Anterior cingulate cortex (tissue), 58 donors: ENCODE results near the gene RCSD1.

Source experiments
- DNase-seq, 58 donors: peaks; one replicate each; lab custom pipeline; 2025; lab: John Stamatoyannopoulos, UW

The RCSD1 gene

DNA sequence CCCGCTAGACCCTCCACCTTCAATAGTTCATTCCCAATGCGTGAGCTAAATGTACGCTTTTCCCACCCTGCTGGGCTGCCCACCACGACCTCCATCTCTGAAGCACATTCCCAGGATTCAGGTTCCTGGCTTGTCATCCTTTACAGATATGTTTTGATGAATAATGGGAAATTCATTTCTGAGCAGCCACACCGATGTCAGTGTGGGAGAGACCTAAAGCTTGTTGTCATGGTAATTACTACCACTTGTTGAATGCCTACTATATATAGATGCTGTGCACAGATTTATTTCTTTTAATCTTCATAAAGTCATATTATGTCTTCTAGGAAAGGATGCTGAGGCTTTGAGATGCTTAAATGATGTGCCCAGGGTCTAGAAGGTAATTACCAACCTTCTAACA, 8.0 kb downstream of the RCSD1 start:
- no peak for DNase-seq

- no peak for DNase-seq
These were observed 10.0 kb downstream of the RCSD1 start for GRCh38 chr1:167640051-167640450.

DNA sequence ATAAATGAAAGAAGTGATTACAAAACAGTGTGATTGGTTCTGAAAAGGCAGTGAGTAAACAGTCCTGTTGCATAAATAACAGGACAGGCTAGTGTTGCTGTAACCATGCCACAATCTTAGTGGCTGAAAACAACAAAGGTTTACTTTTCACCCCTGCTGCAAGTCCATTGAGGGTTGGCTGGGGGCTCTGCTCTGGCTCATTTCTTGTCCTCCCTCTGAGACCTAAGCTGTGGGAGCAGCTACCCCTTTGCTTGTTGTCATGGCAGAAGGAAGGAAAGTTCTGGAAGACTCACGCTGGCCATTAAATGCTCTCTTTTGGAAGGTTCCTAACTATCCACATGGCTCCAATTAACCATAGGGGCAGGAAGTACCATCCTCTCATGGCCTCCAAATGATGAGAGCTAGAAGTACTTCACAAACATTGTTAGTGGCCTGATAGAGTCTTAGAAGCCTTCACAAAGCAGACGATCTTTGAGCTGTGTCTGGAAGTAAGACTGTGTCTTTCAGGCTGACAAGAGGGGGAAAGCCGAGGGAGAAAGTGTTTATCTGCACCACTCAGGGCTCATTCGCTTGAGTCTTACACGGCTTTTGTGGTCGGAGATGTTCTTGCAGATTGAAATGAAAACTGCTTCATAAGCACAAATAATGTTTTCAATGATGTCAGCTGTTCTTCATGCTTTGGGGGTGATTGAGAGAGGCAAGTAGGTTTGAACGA, 11.9 kb downstream of the RCSD1 start:
- no peak for DNase-seq

DNA sequence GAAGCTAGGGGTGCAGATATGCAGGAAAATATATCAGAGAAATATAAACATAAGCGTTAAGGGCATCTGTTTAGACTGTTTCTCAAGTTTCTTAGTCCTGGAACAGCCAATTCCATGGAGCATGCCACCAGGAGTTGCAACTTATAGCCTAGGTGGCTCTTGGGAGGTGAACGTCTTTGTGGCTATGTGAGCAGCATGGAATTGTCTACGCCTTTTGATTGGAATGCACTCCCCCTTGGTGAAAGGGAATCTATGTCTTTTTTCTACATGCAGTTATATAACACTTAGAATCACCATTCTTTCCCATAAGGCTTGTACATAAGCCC, 12.4 kb downstream of the RCSD1 start:
- DNase-seq = no peak

DNA sequence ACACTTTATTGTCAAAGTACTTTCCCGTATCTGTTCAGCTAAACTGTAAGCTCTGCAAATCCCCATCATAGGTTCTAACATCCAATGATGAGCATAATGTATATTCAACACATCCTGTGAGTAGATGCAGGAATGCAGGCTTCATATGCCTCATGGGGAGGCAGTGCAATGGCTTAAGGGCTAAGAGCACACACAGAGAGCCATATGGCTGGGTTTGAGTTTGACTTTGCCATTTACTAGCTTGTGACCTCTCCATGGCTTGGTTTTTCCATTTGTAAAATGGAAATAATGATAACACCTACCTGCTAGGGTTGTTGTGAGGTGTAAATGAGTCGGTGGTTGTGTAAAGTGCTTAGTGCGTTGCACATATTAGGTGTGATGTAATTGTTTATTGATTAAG, 13.4 kb downstream of the RCSD1 start:
- DNase-seq = no peak

- no peak for DNase-seq
These were observed 14.5 kb downstream of the RCSD1 start for GRCh38 chr1:167644551-167644950.

DNA sequence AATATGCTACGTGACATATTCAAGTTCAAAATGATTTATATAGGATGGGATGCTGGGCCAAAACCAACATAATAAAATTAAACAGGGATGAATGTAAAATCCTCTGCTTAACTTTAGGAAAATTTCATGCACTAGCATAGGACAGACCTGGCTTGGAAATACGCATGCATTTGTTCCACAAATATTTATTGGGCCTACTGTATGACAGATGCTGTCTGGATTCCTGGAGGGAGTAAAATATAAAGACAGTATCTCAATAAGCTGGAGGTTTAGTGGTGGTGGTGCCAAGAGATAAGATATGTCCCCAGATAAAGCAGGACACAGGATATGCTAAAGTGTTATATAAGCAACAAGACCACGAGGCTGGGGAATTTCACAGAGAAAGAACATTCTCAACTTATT, 15.1 kb downstream of the RCSD1 start:
- no peak for DNase-seq

GRCh38 chr1:167645625-167646414, 15.8 kb downstream of the RCSD1 start:
- no peak for DNase-seq

DNA sequence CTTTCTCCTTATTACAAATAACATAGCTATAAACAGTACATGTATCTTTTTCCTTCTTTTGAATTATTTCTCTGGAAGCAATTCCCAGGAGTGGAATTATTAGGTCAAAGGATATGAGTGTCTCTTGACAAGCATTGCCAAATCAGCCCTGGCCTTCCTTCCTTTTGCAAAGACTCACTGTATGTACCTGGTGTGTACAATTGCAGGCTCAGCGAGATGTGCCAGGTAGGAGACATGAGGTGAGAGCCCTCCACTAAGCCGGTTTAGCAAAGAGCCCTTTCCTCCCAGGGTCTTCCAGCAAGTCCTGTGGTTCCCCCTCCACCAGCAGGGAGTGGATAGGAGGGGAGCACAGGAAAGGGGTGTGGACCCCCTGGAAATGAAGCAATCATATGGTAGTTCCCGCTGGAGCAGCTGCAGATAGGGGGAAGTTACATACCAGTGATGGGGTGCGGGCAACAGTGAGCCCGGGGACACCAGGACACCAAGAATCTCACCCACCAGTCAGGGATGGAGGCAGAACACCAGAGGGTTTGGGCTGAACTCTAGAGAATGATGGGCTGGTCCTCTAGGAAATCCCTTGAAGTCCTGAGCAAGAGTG, 18.3 kb downstream of the RCSD1 start:
- DNase-seq = no peak

GRCh38 chr1:167648978-167649744, 19.1 kb downstream of the RCSD1 start:
- DNase-seq = no peak

DNA sequence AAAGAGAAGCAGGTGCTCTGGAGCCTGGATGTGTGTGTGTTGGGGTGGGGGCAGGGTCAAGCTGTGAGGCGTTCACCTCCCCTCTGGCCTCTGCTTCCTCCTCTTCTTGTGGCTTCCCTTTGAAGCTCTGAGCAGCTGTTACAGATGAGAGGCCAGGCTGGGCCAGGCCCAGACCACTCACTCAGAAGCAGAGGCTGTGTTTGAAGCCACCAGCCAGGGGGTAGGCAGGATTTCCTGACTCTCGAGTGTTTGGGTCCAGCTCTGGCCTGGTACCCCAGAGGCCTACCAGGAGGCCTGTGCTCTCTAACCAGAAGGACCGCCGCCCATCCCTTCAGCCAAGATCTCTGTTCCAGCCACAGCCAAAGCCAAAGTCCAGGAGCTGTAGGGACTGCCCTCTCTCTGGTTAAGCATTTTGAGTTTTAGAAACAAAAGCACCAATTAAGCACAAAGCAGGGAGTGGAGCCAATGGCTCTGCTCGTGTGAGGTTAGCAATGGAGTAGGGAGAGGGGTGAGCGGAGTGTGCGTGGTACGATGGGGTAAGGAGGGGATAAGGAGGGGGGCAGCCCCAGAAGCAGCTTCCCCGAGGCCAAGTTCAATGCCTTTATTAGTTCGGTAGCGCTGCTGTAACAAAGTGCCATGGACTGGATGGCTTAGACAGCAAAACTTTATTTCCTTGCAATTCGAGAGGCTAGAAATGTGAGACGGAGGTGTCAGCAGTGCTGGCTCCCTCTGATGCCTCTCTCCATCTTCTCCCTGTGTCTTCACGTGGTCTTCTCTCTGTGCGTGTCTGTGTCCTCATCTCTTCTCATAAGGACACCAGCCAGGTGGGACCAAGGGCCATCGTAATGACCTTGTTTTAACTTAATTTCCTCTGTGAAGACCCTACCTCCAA, 20.5 kb downstream of the RCSD1 start:
- no peak for DNase-seq

GRCh38 chr1:167651161-167651693, 21.2 kb downstream of the RCSD1 start:
- DNase-seq = no peak

GRCh38 chr1:167654975-167655575, 25.0 kb downstream of the RCSD1 start:
- DNase-seq = no peak

DNA sequence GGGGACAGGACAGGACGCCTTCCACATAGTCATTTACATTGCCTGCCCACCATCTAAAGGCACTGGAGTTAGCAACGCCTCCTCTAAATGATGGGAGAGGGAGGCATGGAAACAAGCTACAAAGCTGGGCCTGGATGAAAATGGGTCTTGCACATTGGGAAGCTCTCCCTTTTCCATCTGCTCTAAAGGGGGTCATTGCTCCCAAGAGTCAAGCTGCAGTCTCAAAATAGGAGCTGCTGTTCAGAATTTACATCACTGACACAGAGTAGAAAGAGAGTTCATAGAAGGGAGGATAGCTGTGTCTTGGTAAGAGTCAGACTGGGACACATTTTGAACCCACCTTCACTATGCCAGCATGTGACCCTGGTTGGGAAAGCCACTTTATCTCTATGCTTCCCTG, 26.6 kb downstream of the RCSD1 start:
- DNase-seq = no peak

DNA sequence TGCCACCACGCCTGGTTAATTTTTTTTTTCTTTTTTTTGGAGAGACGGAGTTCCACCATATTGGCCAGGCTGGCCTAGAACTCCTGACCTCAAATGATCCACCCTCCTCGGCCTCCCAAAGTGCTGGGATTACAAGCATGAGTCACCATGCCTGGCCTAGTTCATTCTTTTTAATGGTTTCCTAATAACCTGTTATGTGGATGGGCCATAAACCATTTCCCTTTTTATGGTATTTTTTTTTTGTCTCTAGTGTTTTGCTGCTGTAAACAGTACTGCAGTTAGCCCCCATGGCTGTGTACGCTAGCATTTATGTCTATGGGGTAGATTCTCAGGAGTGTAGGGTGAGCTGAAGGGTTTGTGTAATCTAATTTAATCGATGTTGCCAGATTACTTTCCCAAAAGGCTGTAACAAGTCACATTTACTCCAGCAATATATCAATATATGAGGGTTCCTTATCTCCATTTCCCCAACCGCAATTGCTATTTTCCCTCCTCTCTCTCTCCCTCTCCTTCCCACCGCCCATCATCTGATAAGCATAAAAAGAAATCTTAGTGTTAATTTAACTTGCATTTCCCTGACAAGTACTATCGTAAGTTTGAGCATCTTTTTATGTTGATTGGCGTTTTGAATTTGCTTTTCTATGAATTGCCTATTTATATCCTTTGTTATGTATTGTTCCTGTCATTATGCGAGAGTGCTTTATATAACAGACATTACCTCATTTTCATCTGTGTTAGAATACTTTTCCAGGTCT, 28.7 kb downstream of the RCSD1 start:
- no peak for DNase-seq

DNA sequence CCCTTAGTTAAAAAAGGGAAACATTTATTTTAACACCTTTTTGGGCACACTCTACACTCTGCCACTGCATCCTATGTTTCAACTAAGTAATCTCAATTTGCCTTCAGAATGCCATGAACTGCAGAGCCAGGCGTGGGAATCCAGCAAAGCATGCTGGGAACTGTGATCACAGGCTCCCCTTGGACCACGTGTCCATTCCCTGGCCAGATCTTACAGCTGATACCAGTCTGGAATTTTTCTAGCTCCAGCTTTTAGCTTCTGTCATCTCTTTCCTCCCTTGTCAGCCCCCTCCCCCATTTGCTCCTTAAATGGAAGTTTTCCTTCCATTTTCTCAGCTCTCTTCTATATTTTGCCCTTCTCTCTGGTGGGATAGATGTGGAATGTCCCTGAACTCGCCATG, 29.4 kb downstream of the RCSD1 start:
- no peak for DNase-seq

DNA sequence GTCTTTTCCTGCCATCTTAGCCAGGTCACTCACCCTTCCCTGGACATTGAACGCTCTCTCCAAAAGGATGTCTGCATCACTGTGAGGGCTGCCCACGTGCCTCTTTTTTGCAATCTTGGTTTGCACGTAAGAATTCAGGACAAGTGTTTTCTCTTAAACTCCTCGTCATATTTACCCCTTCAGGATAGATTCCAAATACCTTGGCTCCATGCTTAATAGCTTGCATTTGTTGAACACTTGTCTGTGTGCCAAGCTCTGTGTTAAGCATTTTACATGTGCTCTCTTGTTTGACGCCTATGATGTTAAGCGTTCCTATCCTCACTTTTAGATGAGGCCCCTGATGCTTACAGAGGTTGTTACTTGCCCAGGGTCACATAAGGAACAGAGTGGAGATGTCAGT, 29.8 kb downstream of the RCSD1 start:
- DNase-seq = no peak

GRCh38 chr1:167661527-167662426, 31.7 kb downstream of the RCSD1 start:
- DNase-seq = no peak
